Activated CD8-positive, alpha-beta memory T cell treated with anti-CD3 and anti-CD28 coated beads for 24 hours (primary cell): ENCODE measurements around the gene RNF141.

Source experiments
- DNase-seq: peaks from one replicate; pipeline ENCODE4 v3.0.0-alpha.2; 2020

RNF141 gene, protein sequence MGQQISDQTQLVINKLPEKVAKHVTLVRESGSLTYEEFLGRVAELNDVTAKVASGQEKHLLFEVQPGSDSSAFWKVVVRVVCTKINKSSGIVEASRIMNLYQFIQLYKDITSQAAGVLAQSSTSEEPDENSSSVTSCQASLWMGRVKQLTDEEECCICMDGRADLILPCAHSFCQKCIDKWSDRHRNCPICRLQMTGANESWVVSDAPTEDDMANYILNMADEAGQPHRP

DNA sequence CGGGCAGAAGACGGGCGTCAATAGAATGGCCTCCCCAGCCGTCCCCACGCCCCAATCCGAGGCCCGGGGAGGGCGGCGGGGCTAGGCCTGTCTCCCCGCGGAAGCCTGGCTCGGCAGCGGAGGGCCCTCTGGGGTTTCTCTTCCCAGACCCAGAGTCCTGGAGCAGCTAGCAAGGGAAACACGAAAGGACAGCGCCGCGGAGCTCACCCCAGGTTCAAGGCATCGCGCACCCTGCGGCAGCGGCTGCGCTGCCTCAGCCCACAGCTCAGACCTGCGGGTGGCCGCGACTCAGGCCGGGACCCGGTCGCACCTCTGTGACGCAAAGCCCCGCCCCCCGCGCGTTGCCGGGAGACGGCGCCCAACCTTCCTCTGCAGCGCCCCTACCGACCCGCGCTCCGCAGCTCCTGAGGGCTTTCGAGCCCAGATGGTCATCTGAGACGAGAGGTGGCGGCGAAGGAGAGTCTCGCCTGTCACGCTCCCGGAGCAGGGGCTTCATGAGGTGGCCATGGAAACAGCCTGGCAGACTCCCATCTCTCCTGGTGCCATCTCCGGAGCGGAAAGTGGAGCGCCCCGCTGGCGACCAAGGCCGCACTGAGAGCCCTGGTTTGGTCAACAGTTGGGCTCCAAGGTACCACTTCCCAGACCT is at the start of gene RNF141:
RNF141 (minus strand) TSS at position 273 of the 646 bp plus-strand sequence. CDS start 7,029 bp downstream, outside the sequence.
- peak; percentile 99 for DNase-seq

DNA sequence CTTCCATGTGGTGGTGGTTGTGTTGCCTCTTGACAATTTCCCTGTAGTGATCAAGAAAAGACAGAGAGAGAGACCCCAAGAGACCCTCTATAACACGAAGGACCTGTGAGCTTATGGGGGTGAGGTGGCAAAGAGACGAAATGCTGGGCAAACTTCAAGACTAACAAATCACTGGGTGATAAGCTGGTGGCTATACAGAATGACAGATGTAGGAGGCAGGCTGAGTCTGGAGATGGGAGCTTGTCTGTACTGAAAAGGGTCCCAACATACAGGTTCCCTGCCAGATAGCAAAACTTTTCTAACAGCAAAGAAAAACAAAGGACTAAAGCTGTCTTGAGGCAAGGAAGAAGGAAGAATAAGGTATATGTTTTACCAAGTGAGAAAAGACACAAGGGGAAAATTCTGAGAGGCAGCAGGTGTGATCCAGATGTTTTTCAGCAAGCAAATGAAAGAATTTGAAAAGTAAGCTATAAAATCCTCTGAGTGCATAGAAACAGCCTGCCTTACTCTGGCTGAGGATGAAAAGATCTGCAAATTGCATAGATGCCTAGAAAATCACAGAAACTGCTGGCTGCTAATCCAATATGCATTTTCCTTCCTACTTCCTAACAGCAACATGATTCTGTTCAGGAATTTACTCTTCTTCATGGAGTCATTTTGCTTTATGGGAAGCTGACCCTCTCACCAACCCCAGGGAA is 49.4 kb upstream of the RNF141 start:
- no peak for DNase-seq

DNA sequence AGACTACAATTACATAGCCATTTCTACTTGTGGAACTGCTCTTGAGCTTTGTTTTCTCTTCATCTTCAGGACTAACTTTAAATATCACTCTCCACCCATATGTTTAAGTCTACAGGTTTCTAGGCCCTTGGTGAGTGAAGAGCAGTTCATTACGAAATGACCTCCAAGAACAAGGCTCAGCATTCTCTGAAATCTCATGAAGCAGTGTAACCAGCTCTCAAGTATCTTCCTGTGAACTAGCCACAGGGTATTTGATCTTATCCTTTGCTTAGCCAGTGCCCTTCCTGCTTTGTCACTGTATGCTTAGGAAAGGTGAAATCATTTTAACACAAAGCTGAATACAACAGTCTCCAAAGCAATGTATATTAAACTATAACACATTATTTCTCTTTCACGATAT is 47.9 kb upstream of the RNF141 start:
- DNase-seq, result no peak

DNA sequence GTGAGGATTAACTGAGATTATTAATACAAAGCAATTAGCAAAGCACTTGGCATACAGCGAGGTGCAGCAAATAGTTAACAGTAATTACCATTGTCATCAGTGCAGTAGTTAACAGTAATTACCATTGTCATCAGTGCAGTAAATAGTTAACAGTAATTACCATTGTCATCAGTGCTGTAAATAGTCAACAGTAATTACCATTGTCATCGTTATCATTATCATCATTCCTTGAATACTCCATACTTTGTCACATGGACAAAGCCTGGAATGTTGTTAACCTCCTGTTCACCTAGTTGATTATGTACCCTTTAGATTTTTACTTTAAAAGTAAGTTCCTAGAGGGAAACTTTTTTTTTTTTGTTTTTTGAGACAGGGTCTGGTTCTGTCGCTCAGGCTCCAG is 47.0 kb upstream of the RNF141 start:
- DNase-seq, result no peak

DNA sequence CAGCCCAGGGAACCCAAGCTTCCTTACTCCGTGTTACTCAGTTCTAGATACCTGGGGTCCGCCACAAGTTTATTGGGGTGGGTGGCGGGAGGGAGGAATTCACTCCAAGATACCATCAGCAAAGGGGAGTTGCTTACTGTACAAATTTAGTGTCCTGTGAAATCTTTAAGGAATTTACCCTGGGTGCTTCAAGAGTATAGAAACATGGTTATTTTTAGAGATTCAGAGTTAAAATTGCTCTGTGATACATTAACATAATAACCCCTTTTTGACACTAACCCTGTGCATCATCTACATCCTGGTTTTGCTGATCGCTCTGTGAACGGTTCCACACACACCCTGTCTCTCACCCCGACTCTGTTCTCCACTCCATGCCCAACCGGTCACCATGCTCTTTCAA is 46.4 kb upstream of the RNF141 start:
- no peak for DNase-seq

DNA sequence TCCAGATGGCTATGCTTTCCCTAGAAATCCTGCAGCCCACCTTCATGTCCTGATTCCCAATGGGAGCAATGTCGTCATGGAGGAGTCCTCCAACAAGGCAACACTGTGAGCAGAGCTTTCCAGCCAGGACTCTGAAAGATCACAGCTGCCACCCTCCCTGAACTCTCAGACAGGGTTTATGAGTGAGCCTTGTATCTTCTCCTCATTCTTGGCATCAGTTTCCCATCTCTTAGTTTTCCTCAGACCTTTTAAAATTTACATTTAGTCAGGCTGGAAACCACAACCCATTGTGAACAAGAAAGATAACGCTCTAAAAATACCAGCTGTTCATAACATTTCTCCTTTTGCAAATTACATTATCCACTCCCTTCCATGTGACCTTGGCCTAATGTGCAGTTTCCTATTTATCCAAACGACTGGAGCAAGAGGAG is 43.1 kb upstream of the RNF141 start:
- DNase-seq, result no peak

DNA sequence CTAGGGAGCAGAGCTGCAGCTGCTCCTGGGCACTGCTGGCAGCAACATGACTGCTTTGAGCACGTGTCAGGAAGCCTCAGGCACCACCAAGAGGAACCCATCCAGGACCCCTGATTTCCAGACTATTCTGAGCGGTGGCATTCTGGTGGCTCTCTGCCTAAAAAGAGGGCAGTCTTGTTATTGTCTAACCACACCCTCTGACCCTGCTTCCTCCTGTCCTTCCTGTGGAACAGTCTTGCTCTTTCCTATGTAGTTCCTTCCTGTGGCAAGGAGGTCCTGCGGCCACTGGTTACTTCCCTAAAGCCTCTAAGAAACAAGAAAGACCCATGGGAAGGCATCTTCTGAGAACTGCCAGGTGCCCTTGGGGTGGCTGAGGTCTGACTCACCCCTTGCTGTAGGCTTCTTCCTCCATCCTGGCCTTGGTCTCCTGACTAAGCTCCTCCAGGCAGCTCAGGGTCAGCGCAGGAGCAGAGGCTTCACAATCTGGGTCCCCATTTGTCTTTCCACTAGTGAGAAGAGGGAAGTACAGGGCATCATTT is 40.6 kb upstream of the RNF141 start:
- DNase-seq, result no peak

DNA sequence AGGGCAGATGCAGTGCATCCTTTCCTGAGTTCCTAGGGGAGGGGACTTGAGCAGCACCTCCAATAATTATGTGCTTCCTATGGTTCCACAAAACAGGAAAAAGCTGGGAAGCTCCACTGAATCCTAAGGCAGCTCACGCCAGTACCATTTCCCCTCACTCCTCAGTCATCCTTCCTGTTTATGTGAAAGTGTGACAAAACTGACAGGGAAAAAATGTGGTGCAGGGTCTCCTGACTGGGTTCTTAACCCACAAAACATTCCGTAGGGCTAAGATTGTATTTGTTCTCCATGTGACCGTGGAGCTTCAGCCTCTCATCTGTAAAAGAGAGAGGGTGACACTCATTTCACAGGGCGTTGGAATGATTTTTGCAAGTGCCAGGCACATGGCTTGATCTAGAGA is 39.6 kb upstream of the RNF141 start:
- no peak for DNase-seq

DNA sequence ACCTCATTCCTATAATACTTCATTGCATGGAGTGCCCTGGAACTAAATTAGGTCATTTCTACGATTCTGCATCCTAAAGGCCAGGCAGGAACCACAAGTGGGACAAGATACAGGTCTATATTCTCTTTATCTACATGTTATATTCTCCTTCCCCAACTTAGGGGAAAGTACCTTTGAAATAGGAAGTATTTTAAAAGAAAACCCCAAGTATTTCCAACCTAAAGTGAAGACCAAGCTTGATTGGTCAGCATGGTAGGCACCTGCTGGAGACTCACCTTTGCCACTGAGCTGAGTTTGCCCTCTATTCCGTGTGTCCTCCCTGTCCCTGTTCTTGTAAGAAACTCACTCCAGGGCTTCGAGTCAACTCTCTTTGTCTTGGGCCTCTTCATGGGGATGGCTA is 38.7 kb upstream of the RNF141 start:
- DNase-seq, result no peak

DNA sequence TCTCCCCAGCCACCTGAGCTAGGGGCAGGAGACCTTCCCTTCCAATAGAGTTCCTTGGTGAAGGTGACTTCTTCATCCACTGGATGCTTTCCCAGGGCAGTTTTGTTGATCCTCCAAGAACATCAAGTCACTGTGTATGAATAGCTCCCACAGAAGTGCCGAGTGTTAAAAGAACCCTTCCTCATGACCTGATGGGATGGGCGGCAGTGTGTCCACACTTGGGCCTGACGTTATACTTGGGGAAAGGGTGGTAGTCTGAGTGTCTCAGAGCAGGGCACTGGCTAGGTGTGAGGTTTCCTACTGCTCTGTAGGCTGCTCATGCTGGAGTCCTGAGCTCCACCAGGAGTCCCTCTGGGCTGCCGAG is 35.0 kb upstream of the RNF141 start:
- DNase-seq, result no peak

DNA sequence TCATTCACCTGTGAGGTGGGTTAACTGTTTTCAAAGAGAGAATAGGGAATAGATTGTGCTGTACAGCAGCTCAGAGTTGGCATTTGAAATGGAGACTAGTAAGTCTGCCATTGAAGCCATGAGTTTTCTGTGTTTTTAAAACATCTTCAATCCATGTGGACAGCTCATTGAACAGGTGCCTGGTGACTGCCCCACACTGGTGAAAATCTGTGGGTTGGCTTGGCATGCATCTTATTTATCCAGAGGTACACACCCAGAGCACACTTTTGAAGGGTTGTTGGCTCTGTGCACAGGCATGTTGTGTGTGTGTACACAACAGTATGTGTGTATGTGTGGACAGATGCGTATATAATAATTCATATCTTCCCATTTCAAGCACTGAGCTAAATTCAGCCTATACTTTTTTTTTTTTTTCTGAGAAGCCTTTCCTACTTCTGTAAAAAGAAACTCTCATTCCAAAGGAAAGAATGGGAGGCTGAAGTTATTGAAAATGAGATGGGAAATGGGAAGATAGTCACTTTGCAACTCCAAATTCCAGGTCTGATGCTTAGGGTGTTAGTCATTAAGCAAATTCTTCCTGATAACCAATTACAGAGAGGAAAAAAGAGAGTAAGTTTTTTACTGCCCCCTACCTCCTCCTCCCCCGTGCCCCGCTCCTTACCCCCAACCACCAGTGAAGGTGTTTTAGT is 34.5 kb upstream of the RNF141 start:
- DNase-seq, result no peak

DNA sequence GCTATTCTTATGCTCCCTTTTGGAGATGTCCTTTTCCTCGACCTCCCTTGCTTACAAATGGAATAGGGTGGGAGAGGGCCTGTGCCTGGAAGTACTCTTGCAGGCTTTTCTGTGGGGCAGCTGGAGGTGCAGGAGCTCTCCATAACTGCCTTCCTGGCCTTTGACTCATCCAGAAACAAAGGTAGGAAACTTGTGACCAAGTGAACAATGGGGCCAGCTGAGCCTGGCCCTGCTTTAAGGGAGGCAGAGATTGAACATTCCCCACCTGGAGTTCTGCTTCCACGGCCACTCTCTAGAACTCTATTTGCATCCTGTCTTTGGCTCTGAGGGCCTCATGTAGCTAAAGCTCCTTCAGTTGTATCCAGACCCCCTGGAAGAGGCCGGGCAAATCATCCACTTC is 32.6 kb upstream of the RNF141 start:
- DNase-seq, result no peak

DNA sequence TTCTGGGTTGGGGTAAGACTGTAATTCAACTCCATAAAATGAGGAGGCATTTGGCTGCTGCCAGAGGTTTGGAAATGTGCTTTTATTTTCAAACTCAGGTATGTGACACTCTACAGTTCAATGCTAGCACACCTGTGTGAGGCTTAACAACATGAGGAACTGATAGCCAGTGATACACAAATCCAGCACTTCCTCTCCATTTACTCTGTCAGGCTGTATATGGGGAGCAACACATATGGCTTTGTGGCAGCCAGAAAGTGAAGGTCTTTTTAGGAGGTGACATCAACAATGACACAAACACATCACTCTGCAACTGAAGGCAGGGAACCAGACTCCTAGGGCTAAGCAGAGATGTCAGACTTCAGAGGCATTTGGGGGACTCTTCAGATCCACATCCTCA is 32.0 kb upstream of the RNF141 start:
- DNase-seq, result no peak

DNA sequence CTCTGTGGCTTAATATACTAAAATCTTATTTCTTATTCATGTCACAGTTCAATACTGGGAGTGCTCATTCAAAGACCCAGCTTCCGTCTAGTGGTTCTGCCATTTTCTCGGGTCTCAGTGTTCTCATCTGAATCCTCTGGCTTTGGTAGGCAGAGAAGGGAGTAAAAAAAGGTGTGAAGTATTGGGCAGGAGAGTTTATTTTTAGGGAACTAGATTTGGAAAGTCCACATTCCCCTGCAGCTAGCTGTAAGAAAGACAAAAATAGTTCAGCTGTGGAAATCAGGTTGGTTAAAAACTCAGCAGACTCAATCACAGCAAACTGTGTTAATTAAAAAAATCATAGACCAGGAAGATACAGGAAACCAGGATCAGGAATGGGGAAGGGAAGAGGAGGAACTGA is 31.5 kb upstream of the RNF141 start:
- no peak for DNase-seq

DNA sequence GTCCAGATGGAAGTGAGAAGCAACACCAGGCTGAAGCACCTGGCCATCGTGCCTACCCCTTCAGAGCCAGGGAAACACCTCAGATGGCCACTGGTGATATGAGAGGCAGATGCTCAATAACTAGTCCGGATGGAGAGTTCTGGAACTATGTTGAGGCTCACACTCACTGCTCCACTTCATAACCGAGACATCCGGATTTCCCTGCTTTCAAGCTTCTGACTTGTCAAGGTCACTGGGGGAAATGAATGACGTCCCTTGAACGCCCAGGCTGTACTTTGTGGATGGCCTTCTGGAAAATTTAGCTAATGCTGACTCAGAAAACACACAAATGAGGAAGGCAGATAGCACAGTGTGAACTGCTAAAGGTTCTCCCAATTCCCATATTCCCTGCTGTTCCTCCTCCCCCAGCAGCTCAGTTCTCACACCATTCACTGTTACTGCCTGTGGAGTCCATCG is 27.5 kb upstream of the RNF141 start, which contains the start of gene LYVE1:
LYVE1 (minus strand) TSS at position 180 of the 456 bp plus-strand sequence; CDS start at position 47, 133 bp downstream.
- no peak for DNase-seq

DNA sequence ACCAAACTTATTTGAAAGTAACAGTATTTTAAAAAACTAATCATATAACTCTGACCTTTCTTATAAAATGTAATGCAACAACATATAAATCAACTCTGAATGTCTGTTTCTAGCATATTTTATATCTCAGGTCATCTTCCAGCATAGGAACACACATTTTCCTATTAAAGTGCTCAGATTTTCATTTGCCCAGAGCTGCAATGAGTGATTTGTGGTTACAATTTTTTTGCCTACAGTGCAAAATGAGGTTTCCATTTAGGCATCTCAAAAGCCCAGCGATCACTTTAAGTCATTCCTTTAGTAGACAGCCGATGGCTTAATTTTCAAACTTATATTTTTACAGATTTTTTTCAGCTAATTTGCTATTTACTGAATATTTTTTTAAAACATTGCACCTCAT is 26.5 kb upstream of the RNF141 start:
- DNase-seq, result no peak

DNA sequence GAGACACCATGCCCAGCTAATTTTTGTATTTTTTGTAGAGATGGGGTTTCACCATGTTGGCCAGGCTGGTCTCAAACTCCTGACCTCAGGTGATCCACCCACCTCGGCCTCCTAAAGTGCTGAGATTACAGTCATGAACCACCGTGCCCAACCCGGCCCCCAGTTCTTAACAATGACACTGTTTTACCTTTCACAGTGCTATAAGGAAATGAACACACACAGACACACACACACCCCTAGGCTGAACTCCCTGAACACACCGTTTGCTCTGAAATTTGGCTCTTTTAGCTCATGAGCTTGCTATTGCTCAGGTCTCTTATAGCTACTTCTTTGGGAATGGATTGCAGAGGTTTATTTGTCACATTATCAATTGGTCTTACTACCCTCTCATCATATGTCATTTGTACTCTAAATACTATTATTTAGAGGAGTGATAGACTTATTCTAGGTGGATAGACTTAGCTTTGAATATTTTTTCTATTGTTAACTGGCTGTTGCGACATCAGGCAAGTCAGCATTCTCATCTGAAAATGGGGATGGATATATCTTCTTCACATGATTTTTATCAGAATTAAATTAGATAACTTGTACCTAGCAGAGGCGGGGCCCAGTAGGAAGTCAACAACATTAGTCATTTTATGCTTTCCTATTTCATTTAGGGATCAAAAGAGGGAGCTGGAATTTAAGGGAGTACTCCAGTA is 25.4 kb upstream of the RNF141 start:
- DNase-seq, result no peak

DNA sequence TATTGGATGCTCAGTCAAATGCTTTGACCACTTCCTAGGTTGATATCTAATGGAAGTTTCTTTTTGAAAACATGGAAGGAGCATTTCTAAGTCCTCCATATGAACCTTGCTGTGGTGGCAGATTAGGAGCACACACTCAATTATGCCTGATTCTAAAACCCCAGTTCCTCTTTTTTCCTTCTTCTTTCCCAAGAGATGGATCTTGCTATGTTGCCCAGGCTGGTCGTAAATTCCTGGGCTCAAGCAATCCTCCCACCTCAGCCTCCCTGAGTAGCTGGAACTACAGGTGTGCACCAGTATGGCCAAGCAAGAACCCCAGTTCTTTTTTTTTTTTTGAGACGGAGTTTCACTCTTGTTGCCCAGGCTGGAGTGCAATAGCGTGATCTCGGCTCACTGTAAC is 24.5 kb upstream of the RNF141 start:
- DNase-seq, result no peak

DNA sequence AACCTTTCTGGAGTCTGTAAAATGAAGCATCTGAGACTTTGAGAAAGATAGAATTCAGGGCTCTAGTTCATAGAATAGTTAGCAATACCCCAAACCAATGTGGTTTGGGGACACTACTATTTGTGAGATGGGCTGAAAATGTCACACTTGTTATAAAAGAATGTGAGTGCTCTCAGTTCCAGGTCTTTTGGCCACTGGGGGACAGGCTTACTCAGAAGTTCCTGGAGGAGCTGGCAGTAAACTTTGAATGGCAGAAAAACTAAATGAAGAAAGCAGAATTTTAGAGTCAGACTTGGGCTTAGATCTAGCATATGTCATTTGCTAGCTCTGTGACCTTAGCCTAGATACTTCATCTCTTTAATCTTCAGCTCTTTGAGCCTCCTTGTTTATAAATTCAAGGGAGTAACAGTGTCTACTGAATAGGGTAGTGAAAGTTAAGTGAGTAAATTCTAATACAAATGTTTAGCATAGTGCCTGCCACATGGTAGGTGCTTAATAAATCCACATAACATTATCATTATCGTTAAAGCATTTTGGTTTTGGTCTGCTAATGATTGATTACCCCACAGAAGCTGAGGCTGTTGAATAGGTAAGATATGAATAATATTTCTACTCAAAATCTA is 23.8 kb upstream of the RNF141 start:
- DNase-seq, result no peak

DNA sequence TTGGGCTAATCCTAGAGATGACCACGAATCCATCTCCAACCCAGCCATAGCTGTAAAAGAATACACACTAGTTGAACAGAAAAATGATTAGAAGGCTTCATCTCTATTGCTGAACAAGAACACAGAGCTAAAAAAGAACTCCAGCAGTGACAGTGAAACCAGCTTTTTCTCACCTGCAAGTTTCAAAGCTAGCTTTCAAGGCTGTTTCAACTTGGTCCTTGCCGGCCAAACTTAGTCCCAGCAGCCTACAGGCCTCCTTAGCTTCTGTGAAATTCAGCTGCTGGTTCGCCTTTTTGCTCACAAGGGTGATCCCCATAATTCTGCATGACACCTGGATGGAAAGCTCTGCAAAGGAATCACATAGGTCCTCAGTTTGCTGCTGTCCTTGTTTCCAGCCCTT is 23.0 kb upstream of the RNF141 start:
- DNase-seq, result no peak

DNA sequence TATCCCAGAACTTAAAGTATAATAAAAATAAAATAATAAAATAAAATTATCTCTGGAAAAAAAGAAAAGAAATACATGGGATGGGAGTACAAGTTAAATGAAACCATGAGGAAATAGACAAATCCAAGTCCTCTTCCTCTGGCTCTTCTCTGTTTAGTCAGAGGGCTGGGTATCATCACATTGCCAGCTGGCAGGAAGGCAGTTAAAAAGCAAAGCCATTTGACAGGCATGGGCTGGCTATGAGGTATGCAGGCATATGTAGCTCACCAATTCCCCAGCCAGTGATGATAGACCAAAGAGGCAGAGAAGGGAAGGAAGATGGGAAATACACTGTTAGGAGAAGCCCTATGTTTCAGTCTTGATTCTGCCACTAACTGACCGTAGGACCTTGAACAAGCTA is 21.0 kb upstream of the RNF141 start:
- DNase-seq, result no peak
